Astrocyte (in vitro differentiated cells and primary cell): ENCODE measurements around the gene SLC29A1. TPM values are rescaled to one million over a fixed set of nuclear protein-coding genes. Genes with fewer than 3 reads are reported as not detected.
"Not testable (repeated sequence)": the region's sequence is repeated elsewhere in the genome, so short reads cannot be mapped to it uniquely, and the experiment has no call there.

ENCODE experiments used
- DNase-seq: peaks from one replicate; pipeline ENCODE4 v3.0.0-alpha.2; 2010; ENCODE audit warnings: low read depth
- FAIRE-seq: peaks from 2 replicates; lab custom pipeline; 2011; peaks lifted over from hg19 to GRCh38; lab: Jason Lieb, UNC
- H2AFZ ChIP-seq: 2 replicates; pipeline ENCODE4 v1.6.0; 2012; ENCODE audit warnings: low read depth, low read length, inconsistent platforms
- H3K27ac ChIP-seq: 2 replicates; pipeline ENCODE4 v1.5.1; 2011; ENCODE audit warnings: low read depth, low read length, inconsistent platforms
- H3K27me3 ChIP-seq: 2 replicates; pipeline ENCODE4 v1.6.0; 2011; ENCODE audit warnings: low read length, inconsistent platforms; ENCODE audit not compliant: insufficient read depth
- H3K36me3 ChIP-seq: 2 replicates; pipeline ENCODE4 v1.5.1; 2011; ENCODE audit warnings: low read length, inconsistent platforms; ENCODE audit not compliant: insufficient read depth
- H3K4me1 ChIP-seq: 2 replicates; pipeline ENCODE4 v1.5.1; 2011; ENCODE audit warnings: low read length, inconsistent platforms; ENCODE audit not compliant: insufficient read depth
- H3K4me2 ChIP-seq: 2 replicates; pipeline ENCODE4 v1.6.0; 2012; ENCODE audit warnings: low read length, inconsistent platforms
- H3K4me3 ChIP-seq: 2 replicates; pipeline ENCODE4 v1.5.1; 2011; ENCODE audit warnings: low read depth, mild to moderate bottlenecking, low read length, inconsistent platforms; ENCODE audit not compliant: insufficient read depth
- H3K79me2 ChIP-seq: 2 replicates; pipeline ENCODE4 v1.6.0; 2012; ENCODE audit warnings: mild to moderate bottlenecking, low read length, inconsistent platforms; ENCODE audit not compliant: insufficient read depth
- H3K9ac ChIP-seq: 2 replicates; pipeline ENCODE4 v1.6.0; 2012; ENCODE audit warnings: mild to moderate bottlenecking, low read length, inconsistent platforms
- H3K9me3 ChIP-seq: 2 replicates; pipeline ENCODE4 v1.5.1; 2012; ENCODE audit warnings: low read depth, mild to moderate bottlenecking, low read length, inconsistent platforms; ENCODE audit not compliant: insufficient read depth
- H4K20me1 ChIP-seq: 2 replicates; pipeline ENCODE4 v1.6.0; 2012; ENCODE audit warnings: low read length, inconsistent platforms; ENCODE audit not compliant: insufficient read depth
- H3K27ac Mint-ChIP-seq: one replicate; pipeline ENCODE4 v1.8.0; 2021; ENCODE audit warnings: mild to moderate bottlenecking, mixed read lengths; ENCODE audit not compliant: unreplicated experiment
- H3K27me3 Mint-ChIP-seq: one replicate; pipeline ENCODE4 v1.8.0; 2021; ENCODE audit warnings: low read depth, mixed read lengths; ENCODE audit not compliant: unreplicated experiment
- H3K36me3 Mint-ChIP-seq: one replicate; pipeline ENCODE4 v1.8.0; 2021; ENCODE audit warnings: low read depth, mixed read lengths; ENCODE audit not compliant: unreplicated experiment
- H3K4me1 Mint-ChIP-seq: one replicate; pipeline ENCODE4 v1.8.0; 2021; ENCODE audit warnings: low read depth, mixed read lengths; ENCODE audit not compliant: unreplicated experiment
- H3K4me3 Mint-ChIP-seq: one replicate; pipeline ENCODE4 v1.8.0; 2021; ENCODE audit warnings: mild to moderate bottlenecking, moderate library complexity, mixed read lengths; ENCODE audit not compliant: unreplicated experiment
- H3K9me3 Mint-ChIP-seq: one replicate; pipeline ENCODE4 v1.8.0; 2021; ENCODE audit warnings: mild to moderate bottlenecking, mixed read lengths; ENCODE audit not compliant: unreplicated experiment
- CTCF ChIP-seq: IDR thresholded peaks from 2 replicates; pipeline ENCODE4 v1.5.1; 2011; ENCODE audit warnings: low read depth, mild to moderate bottlenecking, inconsistent platforms, low read length, moderate library complexity; ENCODE audit not compliant: insufficient read depth
- EZH2 ChIP-seq: IDR thresholded peaks from 2 replicates; pipeline ENCODE4 v1.6.1; 2012; ENCODE audit warnings: mild to moderate bottlenecking, low read length, inconsistent platforms; ENCODE audit not compliant: insufficient read depth
- total RNA-seq: library from RNA; stranded (reverse); gene quantifications from 2 replicates; pipeline ENCODE4 v1.2.1, GENCODE V29; 2021

The SLC29A1 gene
- total RNA-seq, 1 donor from 2014 or later, result 15.3 TPM

GRCh38 chr6:44180886-44181285, 42.5 kb upstream of the SLC29A1 start:
- H4K20me1 ChIP-seq, result no peaks in the 10 kb centered on the region
- TF ChIP-seq CTCF, result no peak
- TF ChIP-seq EZH2, result no peak
- H3K9ac ChIP-seq, result no peak overlapping the region
- Mint-ChIP-seq H3K4me1 (peaks cover 8% of the 10 kb centered on the region), H3K36me3 (peaks cover 1% of the 10 kb centered on the region), H3K4me3 (no peak overlapping the region), H3K9me3 (peaks cover 3% of the 10 kb centered on the region), H3K27me3 (peaks cover 25% of the 10 kb centered on the region), H3K27ac (no peak overlapping the region)
- no peak overlapping the region for H3K4me2 ChIP-seq
- peaks cover 3% of the 10 kb centered on the region for H3K27me3 ChIP-seq
- no peaks in the 10 kb centered on the region for H3K79me2 ChIP-seq
- H3K9me3 ChIP-seq, result no peaks in the 10 kb centered on the region
- H3K4me3 ChIP-seq, result no peak overlapping the region
- FAIRE-seq (no peak), DNase-seq (no peak)
- no peaks in the 10 kb centered on the region for H3K36me3 ChIP-seq
- peaks cover 20% of the 10 kb centered on the region for H3K4me1 ChIP-seq
- no peak overlapping the region for H3K27ac ChIP-seq
- no peak overlapping the region for H2AFZ ChIP-seq

GRCh38 chr6:44181784-44182183, 41.6 kb upstream of the SLC29A1 start:
- H3K27ac ChIP-seq, H3K36me3 Mint-ChIP-seq, H3K4me3 ChIP-seq, FAIRE-seq, H3K4me3 Mint-ChIP-seq, H2AFZ ChIP-seq, H3K27ac Mint-ChIP-seq, H3K36me3 ChIP-seq, H3K9me3 Mint-ChIP-seq, DNase-seq, H3K9me3 ChIP-seq, H3K9ac ChIP-seq, H3K4me2 ChIP-seq, H4K20me1 ChIP-seq, H3K79me2 ChIP-seq, H3K27me3 ChIP-seq: not testable (repeated sequence)
- peaks cover 18% of the 10 kb centered on the region for H3K4me1 ChIP-seq
- H3K27me3 Mint-ChIP-seq, result peaks cover 34% of the 10 kb centered on the region
- peaks cover 12% of the 10 kb centered on the region for H3K4me1 Mint-ChIP-seq

GRCh38 chr6:44182911-44183390, 40.4 kb upstream of the SLC29A1 start:
- Mint-ChIP-seq H3K27me3 (peaks cover 34% of the 10 kb centered on the region), H3K27ac (no peak overlapping the region), H3K4me3 (no peak overlapping the region), H3K9me3 (peaks cover 3% of the 10 kb centered on the region), H3K4me1 (peaks cover 10% of the 10 kb centered on the region), H3K36me3 (peaks cover 1% of the 10 kb centered on the region)
- H3K27ac ChIP-seq, result no peak overlapping the region
- H3K36me3 ChIP-seq, result no peaks in the 10 kb centered on the region
- H3K9ac ChIP-seq, result no peak overlapping the region
- H3K79me2 ChIP-seq, result no peaks in the 10 kb centered on the region
- no peak for TF ChIP-seq EZH2
- TF ChIP-seq CTCF, result no peak
- no peaks in the 10 kb centered on the region for H3K9me3 ChIP-seq
- H3K27me3 ChIP-seq, result peaks cover 3% of the 10 kb centered on the region
- peaks cover 8% of the 10 kb centered on the region for H3K4me1 ChIP-seq
- no peak overlapping the region for H2AFZ ChIP-seq
- no peak for FAIRE-seq
- DNase-seq, result no peak
- H3K4me3 ChIP-seq, result no peak overlapping the region
- H4K20me1 ChIP-seq, result no peaks in the 10 kb centered on the region
- no peak overlapping the region for H3K4me2 ChIP-seq
